Brain microvascular endothelial cell (primary cell): Measurements from ENCODE around the gene STAG1.
"Not testable (repeated sequence)": the region's sequence is repeated elsewhere in the genome, so short reads cannot be mapped to it uniquely, and the experiment has no call there.

Experiments
- DNase-seq: peaks from one replicate; pipeline ENCODE4 v3.0.0-alpha.2; 2020
- H3K27ac ChIP-seq: fragments of 250-450 bp; sonication (Bioruptor Pico); 2 replicates; pipeline ENCODE4 v1.5.1; 2020; ENCODE audit warnings: mild to moderate bottlenecking, moderate library complexity
- H3K27me3 ChIP-seq: fragments of 250-450 bp; sonication (Bioruptor Pico); replicated peaks from 2 replicates; pipeline ENCODE4 v1.5.1; 2020; ENCODE audit warnings: mild to moderate bottlenecking
- H3K36me3 ChIP-seq: fragments of 250-450 bp; sonication (Bioruptor Pico); replicated peaks from 2 replicates; pipeline ENCODE4 v1.5.1; 2020; ENCODE audit warnings: mild to moderate bottlenecking
- H3K4me3 ChIP-seq: 2 replicates; pipeline ENCODE4 v1.5.1; 2011; ENCODE audit warnings: low read depth, mild to moderate bottlenecking, control low read depth, low read length, moderate library complexity
- CTCF ChIP-seq: IDR thresholded peaks from 2 replicates; pipeline ENCODE4 v1.5.1; 2011; ENCODE audit warnings: low read depth, mild to moderate bottlenecking, moderate library complexity, low read length, control low read depth, inconsistent platforms; ENCODE audit errors: missing control alignments
- in situ Hi-C: cut with HindIII; loops from 2 replicates; pipeline ENCODE4 v1.10.0; 2017; ENCODE audit warnings: low sequenced_read_pairs, low pct_ligation_motif_present

Gene STAG1

GRCh38 chr3:136716629-136717028, 35.5 kb downstream of the STAG1 start:
- no peak for TF ChIP-seq CTCF
- DNase-seq = no peak
- Histone ChIP-seq H3K27me3 (no peaks in the 10 kb centered on the region), H3K36me3 (no peaks in the 10 kb centered on the region), H3K4me3 (no peak overlapping the region), H3K27ac (no peak overlapping the region)
- in situ Hi-C loops = no loop called here

- in situ Hi-C loops = no loop called here
- DNase-seq = no peak
- TF ChIP-seq CTCF = no peak
- Histone ChIP-seq H3K4me3 (no peak overlapping the region), H3K36me3 (no peaks in the 10 kb centered on the region), H3K27me3 (no peaks in the 10 kb centered on the region), H3K27ac (no peak overlapping the region)
Measured at GRCh38 chr3:136714020-136714419, 38.2 kb downstream of the STAG1 start.

GRCh38 chr3:136712941-136713340, 39.2 kb downstream of the STAG1 start:
- H3K27ac ChIP-seq = no peak overlapping the region

GRCh38 chr3:136711888-136712287, 40.3 kb downstream of the STAG1 start:
- H3K36me3 ChIP-seq, H3K4me3 ChIP-seq, DNase-seq, in situ Hi-C loops, H3K27ac ChIP-seq, H3K27me3 ChIP-seq: not testable (repeated sequence)

More at GRCh38 chr3:136712941-136713340, 39.2 kb downstream of the STAG1 start:
- no peak for DNase-seq
- no peak overlapping the region for H3K4me3 ChIP-seq
- H3K27me3 ChIP-seq = no peaks in the 10 kb centered on the region
- in situ Hi-C loops = no loop called here
- TF ChIP-seq CTCF = no peak
- no peaks in the 10 kb centered on the region for H3K36me3 ChIP-seq

- no peak for TF ChIP-seq CTCF
- in situ Hi-C loops = no loop called here
- no peak overlapping the region for H3K27ac ChIP-seq
- H3K27me3 ChIP-seq = no peaks in the 10 kb centered on the region
- no peaks in the 10 kb centered on the region for H3K36me3 ChIP-seq
- no peak for DNase-seq
- H3K4me3 ChIP-seq = no peak overlapping the region
Measured at GRCh38 chr3:136711277-136711676, 40.9 kb downstream of the STAG1 start.

- in situ Hi-C loops, DNase-seq, H3K27me3 ChIP-seq, H3K27ac ChIP-seq, H3K36me3 ChIP-seq, H3K4me3 ChIP-seq: not testable (repeated sequence)
Measured at GRCh38 chr3:136709775-136710174, 42.4 kb downstream of the STAG1 start.

- no peak for DNase-seq
- Histone ChIP-seq H3K27me3 (no peaks in the 10 kb centered on the region), H3K4me3 (no peak overlapping the region), H3K27ac (no peak overlapping the region), H3K36me3 (no peaks in the 10 kb centered on the region)
- no peak for TF ChIP-seq CTCF
- in situ Hi-C loops = no loop called here
Measured at GRCh38 chr3:136708333-136708985, 43.7 kb downstream of the STAG1 start.
